Retina (tissue), 1 donor: ENCODE results near the gene STIM1.

ENCODE experiments used
- DNase-seq: peaks from one replicate; pipeline ENCODE4 v3.0.0-alpha.2; 2016

Gene STIM1

DNA sequence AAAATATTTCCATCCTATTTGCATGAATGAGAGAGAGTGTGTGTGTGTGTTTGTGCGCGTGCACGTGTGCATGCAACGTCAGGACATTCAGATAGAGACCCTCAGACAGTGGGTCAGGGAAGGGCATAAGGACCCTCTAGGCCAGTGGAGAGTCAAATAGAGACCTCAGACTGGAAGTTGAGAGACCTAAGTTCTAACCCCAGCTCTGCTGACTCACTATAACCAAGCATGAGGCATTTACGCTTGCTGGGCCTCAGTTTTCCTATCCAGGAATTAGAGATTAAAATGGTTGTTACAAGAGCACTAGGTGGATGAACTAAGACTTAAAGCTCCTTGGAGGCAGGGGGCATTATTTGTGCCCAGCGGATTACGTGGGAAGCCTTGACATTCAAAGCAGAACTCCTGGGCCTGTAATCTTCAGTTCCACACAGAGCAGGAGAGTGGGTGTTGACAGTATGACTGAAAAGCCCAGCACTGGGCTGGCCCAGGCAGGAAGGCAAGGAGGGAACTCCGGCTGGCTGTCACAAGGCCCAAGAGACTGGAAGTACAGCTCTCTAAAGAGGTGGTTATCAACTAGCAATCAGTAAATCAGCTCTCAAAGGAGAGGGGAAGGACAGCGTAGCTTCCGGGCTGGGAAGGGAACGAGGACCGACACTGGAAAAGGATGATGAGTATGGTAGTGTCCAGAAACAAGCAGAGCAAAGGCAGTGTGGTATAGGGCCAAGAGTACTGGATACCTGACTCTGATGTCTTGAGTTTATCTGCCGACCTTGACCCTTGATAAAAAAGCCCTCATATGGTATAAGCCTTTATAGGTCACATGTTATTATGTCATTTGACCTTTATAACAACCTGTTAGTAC lies 23.9 kb upstream of the STIM1 start:
- DNase-seq: no peak

DNA sequence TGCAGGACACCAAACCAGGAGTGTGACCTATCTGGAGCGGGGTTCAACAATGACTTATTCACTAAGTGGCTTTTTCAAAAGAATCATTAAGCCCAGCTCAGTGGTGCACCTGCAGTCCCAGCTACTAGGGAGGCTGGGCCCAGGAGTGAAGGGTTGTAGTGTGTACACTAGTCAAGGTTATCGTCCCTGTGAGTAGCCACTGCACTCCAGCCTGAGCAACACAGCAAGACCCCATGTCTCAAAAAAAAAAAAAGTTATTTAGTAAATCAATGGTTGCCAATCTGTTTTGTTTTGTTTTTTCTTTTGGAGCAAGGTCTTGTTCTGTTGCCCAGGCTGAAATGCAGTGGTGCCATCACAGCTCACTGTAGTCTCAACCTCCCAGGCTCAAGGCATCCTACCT lies 22.6 kb upstream of the STIM1 start:
- DNase-seq: no peak

GRCh38 chr11:3833449-3833848 lies 22.0 kb upstream of the STIM1 start:
- no peak for DNase-seq

- no peak for DNase-seq
Observed at GRCh38 chr11:3834349-3834663, 21.2 kb upstream of the STIM1 start.

DNA sequence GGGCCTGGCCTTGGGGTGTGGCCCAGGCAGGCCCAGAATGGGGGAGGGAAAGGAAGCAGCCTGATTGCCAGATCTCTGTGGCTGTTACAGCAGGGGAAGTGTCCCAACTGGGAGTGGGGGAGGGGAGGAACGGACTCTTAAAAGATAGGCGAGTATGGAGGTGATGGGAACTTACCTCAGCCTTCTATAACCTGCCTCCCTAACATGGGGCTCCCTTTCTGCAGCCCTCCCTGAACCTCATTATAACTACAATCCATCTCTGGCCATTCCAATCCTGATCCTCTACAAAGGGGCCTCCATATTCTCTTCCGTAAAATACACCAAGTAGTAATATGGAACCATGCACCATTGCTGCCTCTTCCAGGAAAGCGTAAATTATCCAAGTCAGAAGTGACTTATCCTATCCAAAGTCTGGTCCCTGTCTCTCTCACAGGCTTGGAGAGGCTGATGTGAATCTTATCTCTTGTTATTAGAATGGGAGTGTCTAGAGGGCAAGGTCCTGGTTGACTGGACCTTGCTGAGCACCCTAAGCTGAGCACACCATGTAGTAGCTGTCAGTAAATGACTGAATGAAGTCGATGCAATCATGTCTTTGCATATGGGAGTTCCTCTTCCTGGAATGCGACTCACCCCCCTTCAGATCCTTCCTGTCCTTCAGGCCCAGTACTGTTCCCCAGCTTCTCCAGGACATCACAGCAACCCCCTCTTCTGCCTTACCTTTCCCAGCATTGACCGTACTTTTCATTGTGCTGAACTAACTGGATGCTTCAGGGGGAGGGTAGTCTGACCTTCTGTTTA lies 20.6 kb upstream of the STIM1 start:
- no peak for DNase-seq

GRCh38 chr11:3835751-3836150 lies 19.7 kb upstream of the STIM1 start:
- no peak for DNase-seq

DNA sequence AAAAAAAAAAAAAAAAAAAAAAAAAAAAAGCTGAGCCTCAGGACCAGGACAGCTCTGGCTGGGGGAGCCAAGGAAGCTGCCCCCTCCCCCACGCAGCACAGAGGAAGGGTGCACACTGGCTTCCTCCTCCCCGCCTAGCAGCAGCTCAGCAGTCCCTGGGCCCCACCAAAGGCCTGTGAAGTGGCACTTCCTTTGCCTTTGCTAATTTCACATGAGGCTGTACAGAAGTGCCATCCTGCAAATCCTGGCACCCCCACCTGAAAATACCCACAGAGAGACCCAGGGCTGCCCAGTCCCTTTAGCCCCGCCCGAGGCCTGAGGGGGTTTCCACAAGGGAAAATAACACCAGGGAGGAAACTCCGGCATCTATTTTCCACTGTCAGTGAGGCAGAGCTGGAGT lies 18.6 kb upstream of the STIM1 start:
- no peak for DNase-seq

DNA sequence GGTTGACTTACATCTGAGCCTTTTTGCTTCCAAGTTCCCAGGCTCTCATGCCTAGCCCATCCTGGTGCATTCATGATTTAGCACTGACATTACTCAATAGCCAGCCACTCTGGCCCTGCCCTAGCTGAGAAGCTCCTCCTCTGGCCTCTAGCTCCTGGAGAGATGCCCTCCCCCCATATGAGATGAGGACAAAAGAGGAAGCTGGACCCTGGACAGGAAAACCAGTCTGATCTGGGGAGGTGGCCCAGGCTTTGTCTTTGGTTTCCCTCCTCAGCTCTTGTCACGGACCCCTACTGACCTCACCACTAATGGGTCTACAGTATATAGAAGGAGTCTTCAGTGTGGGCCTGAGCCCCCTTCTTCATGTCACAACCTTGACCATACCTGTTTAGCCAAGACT lies 17.7 kb upstream of the STIM1 start:
- no peak for DNase-seq

GRCh38 chr11:3838504-3838903 lies 17.0 kb upstream of the STIM1 start:
- DNase-seq: no peak

GRCh38 chr11:3840004-3840869 lies 15.2 kb upstream of the STIM1 start:
- peak; percentile 74 for DNase-seq

DNA sequence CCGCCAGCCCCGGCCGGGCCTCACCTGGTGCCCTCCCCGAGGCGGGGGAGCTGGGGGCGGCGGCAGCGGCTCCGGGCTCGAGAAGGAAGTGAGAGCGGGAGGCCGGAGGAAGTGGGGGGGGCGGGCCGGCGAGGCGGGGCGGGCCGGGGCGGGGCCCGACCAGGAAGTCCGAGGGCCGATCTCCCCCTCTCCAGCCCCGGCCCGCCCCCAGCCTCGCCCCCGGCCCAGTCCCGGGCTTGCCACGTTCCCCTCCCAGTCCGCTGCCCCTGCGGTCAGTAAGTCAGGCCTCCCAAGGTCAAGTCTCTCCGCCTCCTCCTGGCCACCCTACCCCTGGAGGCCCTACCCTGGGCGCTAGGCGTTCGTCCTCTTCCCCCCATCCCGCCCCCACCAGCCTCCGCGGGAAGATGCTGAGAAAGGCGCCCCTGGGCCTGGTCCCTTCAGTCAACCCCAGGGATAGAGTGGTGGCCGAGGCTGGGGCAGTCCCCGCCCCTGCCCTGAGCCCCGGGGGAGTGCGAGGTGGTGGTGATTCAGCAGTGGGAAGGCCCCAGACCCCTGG lies 14.5 kb upstream of the STIM1 start, which contains the start of gene RHOG:
Gene RHOG (minus strand): TSS at position 90 of the 556 bp plus-strand sequence. CDS start 12,821 bp downstream, outside the sequence.
- DNase-seq: no peak

DNA sequence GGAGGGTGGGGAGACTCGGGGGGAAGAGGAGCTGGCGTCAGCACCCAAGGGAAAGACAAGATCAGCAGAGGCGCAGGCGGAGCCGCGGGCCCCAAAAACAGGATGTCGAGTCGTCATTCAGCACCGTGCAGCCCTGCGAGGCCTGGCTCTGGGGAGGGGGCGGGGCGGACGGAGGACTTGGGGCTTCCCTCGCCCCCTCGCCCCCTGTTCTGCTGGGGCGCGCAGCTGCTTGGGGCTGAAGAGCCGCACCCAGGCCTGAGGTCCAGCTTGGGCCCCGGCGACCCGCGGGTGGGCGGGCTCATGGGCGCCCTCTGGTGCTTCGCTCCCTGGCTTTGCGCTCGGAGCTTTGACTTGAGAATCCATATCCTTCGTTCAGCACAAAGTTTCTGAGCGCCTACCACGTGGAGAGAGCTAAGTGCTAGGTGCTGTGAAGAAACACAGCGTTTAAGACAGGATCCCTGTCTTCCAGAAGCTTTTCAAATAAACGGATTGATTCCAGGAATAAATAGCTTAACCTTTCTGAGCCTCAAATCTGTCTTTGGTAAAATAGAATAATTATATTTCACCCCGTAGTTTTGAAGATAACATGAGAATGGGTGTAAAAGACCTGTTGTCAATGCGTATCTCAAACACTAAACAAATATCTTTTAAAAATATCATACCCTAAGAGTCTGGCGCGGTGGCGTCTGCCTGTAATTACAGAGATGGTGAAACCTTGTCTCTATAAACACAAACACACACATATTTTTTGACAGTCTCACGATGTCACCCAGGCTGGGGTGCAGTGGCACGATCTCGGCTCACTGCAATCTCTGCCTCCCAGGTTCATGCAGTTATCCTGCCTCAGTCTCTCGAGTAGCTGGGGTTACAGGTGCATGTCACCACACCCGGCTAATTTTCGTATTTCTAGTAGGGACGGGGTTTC lies 13.8 kb upstream of the STIM1 start:
- peak; percentile 91 for DNase-seq

DNA sequence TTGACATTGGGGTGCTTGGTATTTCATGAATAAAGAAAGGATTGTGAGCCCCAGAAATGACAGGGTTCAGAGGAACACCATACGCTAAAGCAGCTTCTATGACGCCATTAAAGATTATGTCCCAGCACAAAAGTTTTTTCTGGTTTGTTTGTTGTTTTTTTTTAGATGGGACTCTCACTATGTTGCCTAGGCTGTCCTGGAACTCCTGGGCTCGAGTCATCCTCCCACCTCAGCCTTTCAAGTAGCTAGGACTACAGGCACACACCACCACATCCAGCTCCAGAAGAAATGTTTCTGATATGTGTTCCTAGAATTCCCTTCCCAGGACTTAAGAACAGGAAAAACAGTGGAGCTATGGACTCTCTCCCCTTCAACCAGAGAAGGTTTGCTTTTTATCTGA lies 12.1 kb upstream of the STIM1 start:
- DNase-seq: no peak

DNA sequence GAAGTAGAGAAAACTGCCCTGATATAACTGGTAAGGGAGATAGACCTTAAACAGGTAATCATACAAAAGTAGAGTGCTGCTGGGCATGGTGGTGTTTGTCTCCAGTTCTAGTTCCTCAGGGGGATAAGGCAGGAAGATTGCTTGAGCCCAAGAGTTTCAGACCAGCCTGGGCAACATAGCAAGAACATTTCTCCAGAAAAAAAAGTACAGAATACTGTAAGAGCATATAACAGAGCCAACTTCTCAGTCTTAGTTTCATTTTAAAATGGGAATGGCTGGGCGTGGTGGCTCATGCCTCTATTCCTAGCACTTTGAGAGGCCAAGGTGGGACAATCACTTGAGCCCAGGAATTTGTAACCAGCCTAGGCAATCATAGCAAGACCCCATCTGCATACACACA lies 10.2 kb upstream of the STIM1 start:
- no peak for DNase-seq

GRCh38 chr11:3845670-3846069 lies 9.8 kb upstream of the STIM1 start:
- no peak for DNase-seq

DNA sequence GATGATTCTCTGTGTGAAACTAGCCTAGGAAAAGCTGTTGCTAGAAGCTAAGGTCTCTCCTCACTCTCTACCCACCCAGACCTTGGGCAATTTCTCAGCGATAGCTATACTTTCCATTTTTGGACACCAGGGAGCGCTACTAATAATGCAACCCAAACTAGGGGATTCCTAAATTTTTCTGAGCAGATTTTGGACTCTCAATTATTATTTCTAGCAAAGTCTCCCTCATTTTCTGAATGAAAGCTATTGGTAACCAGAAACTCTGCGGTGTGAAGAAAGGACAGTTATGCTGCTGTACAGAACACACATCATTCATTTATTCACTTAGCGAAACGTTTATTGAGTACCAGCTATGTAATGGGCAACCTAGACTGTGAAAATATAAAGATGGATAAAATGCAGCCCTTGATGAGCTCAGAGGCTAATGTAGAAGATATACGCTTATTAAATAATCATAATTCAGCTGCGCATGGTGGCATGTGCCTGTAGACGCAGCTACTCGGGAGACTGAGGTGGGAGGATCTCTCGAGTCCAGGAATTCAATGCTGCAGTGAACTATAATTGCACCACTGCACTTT lies 6.1 kb upstream of the STIM1 start:
- no peak for DNase-seq

DNA sequence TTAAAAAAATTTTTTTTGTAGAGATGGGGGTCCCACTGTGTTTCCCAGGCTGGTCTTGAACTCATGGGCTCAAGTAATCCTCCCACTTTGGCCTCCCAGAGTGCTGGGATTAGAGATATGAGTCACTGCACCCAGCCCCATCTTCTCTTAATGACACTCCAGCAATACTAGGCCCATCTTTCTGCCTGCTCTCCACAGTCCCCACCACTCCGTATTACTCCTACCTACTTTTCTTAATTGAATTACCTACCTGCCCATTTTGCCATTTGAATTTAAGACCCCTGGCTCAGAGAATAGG lies 2.0 kb upstream of the STIM1 start:
- DNase-seq: no peak

GRCh38 chr11:3853899-3854659 lies 1.4 kb upstream of the STIM1 start:
- DNase-seq: no peak

DNA sequence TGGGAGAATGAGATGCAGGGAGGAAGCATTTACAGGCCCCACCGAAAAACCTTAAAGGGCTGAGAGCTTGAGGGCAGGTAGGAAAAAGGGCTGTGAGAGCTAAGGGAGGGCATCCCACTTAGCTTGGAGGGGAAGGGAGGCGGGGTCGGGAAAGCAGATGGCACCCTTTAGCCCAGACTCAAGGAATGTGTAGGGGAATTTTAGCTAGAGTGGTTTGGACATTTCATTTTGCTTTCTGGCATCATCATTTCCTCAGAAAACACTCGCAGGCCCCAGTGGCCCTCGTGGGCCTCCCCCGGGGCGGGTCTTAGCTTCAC lies 846 bp upstream of the STIM1 start:
- DNase-seq: no peak

DNA sequence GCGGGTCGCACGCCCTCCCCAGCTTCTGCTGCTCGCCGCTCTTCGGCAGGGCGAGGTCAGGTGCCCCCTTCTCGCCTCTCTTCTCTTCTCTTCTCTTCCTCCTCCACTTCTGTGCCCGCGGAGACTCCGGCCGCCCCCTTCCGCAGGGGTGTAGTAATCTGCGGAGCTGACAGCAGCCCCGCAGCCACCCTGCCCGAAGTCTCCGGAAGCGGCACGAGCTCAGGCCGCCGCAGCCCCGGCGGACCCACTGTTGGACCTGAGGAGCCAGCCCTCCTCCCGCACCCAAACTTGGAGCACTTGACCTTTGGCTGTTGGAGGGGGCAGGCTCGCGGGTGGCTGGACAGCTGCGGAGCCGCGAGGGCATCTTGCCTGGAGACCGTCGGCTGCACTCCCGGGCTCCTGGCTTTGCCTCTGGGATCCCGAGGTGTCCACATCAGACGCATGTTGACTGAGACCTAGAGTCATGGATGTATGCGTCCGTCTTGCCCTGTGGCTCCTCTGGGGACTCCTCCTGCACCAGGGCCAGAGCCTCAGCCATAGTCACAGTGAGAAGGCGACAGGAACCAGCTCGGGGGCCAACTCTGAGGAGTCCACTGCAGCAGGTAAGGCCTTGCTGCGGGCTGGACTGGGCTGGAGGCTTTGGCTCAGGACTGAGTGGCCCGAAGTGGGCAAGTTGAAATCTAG lies 486 bp downstream of the STIM1 start:
- DNase-seq: peak; percentile 80
